HG03103 (cell line): ENCODE data around the gene RGS14.

Source experiments
- ATAC-seq: cut with Tn5 transposase; IDR thresholded peaks from one replicate; pipeline ENCODE4 v1.9.1; 2021; ENCODE audit warnings: low read depth; ENCODE audit not compliant: unreplicated experiment

RGS14 gene

DNA sequence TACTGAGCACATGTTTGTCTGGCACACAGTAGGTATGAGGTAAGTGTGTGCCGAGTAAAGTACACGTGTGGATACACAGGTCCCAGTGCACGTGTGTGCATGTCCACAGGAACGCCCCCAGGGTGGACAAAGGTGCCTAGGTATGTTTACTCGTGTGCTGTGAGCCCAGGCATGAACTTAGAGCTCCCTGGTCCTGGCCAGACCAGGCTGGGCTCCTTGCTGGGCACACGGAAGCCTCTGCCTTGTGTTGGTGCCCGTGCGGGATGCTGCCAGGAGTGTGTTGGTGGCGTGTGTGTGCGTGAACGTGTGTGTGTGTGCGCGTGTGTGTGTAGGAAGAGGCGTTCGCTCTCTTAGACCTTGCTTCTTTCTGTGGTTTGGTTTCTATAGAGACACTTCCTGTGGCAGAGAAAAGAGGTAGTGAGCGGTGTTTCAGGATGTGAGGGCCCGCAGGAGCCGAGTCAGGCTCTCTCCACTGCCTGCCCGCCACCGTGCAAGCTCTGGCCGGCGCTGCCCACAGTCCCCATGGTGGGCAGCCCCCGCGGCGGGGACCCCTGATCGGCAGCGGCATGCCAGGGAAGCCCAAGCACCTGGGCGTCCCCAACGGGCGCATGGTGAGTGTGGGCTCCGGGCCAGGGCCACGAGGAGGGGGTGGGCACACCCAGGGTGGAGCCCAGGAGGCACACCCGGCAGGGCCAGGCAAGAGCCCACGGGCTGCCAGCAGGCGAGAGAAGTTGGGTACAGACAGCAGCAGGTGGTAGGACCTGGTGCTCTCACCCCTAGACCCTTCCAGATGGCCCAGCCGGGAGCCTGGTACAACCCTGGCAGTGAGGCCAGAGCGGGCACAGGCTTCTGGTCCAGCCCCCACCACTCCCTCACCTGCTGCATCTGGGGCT is at the start of gene RGS14:
RGS14 (plus strand) TSS at position 466 of the 893 bp plus-strand sequence; CDS start at position 567, 101 bp downstream.
- peak; percentile 89 for ATAC-seq

- ATAC-seq = no peak
Observed at GRCh38 chr5:177308740-177309139, 49.0 kb upstream of the RGS14 start.

- no peak for ATAC-seq
Observed at GRCh38 chr5:177309351-177310191, 48.2 kb upstream of the RGS14 start.

DNA sequence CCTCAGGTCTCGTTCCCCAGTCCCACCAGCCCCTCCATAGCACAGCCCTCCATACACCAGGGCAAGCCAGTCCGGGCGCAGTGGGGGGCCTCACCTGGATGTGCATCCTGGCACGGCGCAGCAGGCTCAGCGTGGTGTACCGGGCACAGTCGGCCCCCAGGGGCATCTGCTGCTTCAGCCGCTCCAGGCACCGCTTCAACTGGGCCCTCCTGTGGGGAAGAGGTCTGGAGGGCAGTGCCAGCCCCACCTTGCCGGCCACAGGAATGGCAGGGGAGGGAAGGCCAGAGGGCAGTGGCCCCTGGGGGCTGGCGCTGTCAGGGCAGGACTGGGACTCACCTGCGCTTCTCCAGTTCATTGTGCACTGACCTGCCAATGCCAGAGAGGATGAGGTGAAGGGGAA is 47.4 kb upstream of the RGS14 start:
- no peak for ATAC-seq

DNA sequence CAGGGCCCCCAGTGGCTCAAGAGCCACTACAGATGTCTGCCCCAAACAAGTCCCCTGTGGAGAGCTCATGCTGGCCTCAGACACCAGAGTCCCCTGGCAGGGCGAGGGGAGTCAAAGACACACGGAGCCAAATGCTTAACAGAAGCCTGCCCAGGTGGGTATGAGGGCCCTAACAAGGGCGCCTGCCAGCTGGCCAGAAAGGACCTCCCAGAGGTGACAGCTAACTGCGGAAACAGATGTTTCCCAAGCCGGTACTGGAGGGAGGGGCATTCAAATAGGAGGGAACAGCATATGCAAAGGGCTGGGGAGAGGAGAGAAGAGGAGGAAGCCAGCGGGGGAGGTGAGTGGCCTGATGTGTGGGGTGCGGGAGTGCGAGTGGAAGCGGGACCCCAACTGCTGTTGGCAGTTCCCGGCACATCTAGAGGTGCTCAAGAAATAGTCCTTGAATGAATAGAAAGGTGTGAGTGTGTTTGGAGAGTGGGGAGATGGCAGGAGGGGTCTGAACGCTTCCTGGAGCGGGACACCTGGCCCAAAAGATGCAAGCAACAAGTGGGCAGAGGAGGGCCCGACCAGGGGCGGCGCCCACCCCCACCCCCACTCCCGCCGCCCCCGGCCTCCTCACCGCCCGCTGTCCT is 46.9 kb upstream of the RGS14 start:
- ATAC-seq = no peak

DNA sequence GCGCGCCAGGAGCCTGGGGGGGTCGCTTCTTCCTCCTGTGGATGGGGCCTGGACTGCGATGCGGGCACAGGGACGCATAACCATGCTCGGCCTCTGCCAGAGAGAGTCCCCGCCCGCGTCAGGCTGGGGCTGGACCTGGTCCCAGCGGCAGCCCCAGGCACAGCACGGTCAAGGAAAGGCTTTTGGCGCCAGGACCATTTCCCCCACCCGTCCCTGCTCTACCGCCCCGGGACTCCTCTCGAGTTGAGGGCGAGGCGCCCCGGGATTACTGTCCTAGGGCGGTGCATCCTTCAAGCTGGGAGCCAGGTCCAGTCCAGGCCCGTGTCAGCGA is 46.4 kb upstream of the RGS14 start:
- peak; percentile 2 for ATAC-seq

DNA sequence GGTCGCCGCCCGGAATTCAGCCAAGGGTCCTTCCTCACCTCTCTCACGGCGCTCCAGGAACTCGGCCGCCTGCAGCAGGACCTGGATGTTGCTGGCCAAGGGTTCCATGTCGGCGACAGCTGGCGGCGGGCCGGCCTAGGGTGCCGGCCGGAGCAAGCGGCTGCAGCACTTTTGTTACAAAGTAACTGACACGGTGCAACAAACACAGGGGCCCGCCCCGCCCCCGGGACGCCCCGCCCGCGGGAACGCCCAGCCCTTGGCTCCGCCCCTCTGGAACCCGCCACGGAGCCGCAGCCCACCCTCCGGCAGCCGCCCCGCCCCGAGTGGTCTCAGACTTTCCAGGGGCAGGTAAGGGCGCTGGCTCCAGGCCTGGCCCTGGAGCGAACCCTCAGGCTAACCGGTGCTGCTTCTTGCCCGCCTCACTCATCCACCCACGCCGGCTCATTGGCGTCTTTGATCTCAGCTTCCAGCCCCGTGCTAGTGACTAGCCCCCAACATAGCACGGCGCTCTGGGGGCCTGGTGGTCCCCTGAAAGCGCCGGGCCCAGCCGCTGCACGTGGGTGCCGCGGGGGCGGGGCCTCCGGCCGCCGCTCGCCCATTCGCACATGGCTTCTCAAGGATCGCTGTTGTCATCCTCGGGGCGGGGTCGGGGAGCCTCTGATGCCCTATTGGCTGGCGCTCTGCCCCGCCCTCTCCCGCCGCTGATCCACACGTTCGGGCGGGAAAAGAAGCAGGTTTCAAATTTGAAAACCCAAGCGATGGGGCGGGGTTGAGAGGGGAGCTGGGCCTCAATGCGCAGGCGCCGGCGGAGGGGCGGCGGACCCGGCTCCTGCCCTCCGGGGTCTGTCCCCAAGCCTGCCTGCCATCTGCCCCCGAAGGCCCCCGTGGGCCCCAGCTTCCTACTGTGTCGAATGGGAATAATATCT is 45.7 kb upstream of the RGS14 start, which contains the start of gene MXD3:
MXD3 (minus strand) TSS at position 176 of the 926 bp plus-strand sequence; CDS start at position 108, 68 bp downstream.
- peak; percentile 71 for ATAC-seq

DNA sequence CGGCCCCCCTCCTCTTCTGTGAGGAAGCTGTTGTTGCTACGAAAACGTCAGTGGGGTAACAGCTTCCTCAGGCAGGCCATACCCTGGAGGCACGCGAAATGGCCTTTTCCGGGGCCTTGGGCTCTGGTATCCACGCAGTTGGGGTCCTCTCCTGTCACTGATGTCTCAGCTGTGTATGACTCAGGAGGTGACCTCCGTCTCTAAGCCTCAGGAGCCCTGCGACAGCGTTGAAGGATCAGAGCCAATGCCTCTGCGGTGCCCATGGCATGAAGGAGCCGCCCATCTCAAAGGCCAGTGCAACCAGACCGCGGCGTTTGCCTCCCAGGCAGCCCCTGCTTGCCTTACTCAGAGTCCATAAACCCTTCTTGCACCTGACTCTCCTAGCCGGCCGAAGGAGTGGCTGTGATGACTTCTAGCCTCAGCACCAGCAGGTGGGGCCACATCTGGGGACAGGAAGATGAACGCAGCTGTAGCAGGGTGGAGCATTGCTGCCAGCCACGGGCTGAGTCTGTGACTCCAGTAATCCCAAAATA is 45.0 kb upstream of the RGS14 start:
- peak; percentile 25 for ATAC-seq

DNA sequence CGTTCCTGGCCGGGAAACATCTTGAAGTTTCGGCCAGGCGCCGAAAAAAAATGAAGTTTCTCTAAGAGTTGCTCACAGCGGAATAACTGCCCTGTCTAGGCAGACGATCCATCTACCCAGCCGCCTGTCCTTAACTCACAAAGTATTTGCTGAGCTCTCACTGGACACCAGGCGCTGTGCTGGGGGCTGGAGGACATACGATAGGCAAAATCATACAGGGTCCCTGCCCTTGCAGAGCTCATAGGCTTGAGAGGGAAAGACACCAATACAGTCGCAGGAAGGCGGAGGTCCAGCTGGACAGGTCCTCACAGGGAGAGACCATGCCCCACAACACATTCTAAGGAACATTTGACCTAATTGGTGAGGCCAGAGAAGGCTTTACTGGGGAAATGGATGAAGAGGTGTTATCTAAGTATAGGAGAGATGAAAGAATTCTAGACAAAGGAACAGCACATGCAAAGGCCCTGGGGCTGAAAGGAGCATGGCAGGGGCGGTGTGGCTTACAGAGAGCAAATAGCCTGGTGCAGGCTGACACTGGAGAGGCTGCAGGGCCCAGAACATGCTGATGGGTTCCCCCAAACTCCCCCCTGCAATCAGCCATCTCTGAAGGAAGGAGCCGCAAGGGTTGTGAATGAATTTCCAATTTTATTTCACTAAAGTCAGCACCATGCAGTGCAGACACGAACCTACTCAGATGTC is 44.0 kb upstream of the RGS14 start:
- ATAC-seq = no peak

- ATAC-seq = no peak
Observed at GRCh38 chr5:177314376-177315342, 43.1 kb upstream of the RGS14 start.

DNA sequence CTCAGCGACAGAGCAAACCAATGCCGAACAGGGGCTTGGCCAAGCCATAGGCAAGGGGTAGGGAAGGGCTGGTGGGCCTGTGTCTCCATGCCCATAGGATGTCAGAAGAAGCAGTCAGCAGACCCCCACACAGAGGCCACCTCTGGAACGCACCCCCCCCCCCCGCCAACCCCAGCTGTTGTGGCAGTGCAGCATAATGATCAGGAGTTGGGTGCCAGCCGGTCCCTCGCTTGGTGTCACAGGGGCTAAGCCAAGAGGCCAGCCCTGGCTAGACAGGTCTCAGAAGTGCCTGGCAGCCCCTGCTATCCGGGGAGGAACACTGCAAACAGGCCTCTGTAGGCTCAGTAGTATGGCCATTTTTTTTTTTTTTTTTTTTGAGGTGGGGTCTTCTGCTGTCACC is 42.3 kb upstream of the RGS14 start:
- ATAC-seq = no peak

DNA sequence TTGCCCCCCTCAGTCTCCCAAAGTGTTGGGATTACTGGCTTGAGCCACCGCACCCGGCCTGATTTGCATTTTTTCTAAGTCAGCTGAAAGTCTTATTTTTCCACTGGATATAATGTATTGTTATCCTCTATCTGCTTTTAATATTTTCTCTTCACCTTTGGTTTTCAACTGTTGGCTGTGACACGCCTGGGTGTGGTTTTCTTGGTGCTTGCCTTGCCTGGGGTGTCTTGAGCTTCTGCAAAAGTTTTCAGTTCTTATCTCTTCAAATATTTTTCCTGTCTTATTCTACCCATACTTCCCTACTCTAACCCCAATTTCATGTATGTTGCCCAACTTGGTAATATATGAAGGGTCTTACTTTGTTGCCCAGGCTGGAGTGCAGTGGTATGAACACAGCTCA is 41.7 kb upstream of the RGS14 start:
- ATAC-seq = no peak

- no peak for ATAC-seq
Observed at GRCh38 chr5:177317959-177318377, 39.8 kb upstream of the RGS14 start.

DNA sequence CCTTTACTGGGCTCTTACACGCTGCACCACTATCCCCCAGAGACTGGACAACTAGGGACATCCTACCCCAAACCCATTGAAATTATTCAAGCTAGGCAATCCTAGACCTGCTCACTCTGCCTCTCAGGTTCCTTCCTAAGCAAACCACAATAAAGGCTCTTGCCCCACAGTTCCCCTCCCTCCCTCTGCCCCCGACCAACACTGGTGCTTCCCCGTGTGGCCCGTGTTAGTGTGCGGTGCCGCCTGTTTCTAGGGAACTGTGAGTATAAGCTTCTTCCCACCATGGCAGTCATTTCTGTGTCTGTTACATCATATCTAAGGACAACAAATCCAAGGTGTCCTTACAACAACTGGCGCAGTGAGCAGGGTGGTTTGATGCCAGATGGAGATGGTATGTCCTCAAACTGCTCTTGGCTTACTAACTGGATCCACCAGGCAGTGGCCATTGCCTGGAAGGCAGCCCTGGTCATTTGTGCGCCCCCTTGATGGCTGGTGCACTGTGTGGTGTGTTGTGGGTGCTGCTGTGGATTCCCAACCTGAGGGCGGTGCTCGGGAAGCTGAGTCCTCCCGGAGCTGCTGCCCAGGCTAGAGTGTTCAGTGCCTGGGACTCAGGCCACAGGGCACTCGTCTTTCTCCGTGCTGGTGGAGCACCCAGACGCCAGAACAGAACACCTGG is 37.7 kb upstream of the RGS14 start:
- no peak for ATAC-seq

- no peak for ATAC-seq
Observed at GRCh38 chr5:177320879-177321278, 36.8 kb upstream of the RGS14 start.

GRCh38 chr5:177325868-177326381 is 31.8 kb upstream of the RGS14 start:
- ATAC-seq = no peak
